Ovary (tissue), 3 donors: ENCODE data around the gene TSEN34.

Experiments
- POLR2A ChIP-seq: fragments of 450-650 bp; IDR thresholded peaks from one replicate; pipeline ENCODE4 v1.6.1; 2017; ENCODE audit warnings: antibody characterized with exemption, mild to moderate bottlenecking, moderate library complexity
- TF ChIP-seq, protein P1 (sequence below), 3 donors: fragments of 450-650 bp in 2 of 3; fragments of 200-600 bp in 1 of 3; IDR thresholded peaks; one replicate each; pipeline versions ENCODE4 v1.5.1 to v1.8.0; 2016 to 2022; ENCODE audit warnings: antibody characterized with exemption in 3 of 3, mild to moderate bottlenecking in 1 of 3
- donor health status: DM: no; HTN: no; CAD: no.

DNA sequence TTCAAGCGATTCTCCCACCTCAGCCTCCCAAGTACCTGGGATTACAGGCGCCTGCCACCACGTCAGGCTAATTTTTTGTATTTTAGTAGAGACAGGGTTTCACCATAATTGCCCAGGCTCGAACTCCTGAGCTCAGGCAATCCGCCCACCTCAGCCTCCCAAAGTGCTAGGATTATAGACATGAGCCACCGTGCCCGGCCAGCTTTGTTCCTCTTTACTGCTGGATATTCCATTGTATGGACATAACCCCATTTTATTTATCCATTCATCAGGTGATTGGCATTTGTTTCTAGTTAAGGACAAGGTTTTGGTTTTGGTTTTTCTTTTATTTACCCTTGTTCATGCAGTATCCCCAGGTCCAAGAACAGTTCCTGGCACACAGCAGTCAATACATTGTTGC is 5.4 kb downstream of the TSEN34 start:
- TF ChIP-seq, protein P1, sequence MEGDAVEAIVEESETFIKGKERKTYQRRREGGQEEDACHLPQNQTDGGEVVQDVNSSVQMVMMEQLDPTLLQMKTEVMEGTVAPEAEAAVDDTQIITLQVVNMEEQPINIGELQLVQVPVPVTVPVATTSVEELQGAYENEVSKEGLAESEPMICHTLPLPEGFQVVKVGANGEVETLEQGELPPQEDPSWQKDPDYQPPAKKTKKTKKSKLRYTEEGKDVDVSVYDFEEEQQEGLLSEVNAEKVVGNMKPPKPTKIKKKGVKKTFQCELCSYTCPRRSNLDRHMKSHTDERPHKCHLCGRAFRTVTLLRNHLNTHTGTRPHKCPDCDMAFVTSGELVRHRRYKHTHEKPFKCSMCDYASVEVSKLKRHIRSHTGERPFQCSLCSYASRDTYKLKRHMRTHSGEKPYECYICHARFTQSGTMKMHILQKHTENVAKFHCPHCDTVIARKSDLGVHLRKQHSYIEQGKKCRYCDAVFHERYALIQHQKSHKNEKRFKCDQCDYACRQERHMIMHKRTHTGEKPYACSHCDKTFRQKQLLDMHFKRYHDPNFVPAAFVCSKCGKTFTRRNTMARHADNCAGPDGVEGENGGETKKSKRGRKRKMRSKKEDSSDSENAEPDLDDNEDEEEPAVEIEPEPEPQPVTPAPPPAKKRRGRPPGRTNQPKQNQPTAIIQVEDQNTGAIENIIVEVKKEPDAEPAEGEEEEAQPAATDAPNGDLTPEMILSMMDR (IDR thresholded peaks at IDR 0.05), result no peak
- no peak for TF ChIP-seq POLR2A
